22Rv1 (cell line): ENCODE measurements around the gene RBMS1.

Experiments
- H3K27ac ChIP-seq: fragments of 450-650 bp; 2 replicates; pipeline ENCODE4 v1.5.1; 2017
- ZFX ChIP-seq: fragments of 450-650 bp; IDR thresholded peaks from 2 replicates; pipeline ENCODE4 v1.6.1; 2017; ENCODE audit warnings: antibody characterized with exemption, borderline replicate concordance
- TF ChIP-seq, protein P1 (sequence below): fragments of 450-650 bp; IDR thresholded peaks from 2 replicates; pipeline ENCODE4 v1.5.1; 2017; ENCODE audit warnings: mild to moderate bottlenecking

RBMS1 gene

DNA sequence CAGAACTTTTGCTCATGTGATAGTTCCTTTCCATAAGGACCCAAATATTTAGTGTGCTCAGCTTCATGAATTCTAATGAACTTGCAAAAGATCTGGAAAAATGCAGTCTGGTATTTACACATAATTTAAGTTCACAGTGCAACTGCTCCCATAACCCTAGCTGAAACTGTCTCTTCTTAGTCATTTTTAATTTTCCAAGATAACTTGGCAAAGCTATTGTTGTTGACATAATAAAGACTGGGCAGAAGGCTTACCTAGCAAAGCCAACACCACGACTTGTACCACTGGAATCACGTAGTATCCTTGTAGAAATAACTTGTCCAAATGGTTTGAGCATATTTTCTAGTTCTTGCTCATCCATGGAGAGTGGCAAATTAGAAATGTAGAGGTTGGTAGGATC lies 190.5 kb downstream of the RBMS1 start:
- TF ChIP-seq ZFX, result no peak
- TF ChIP-seq, protein P1, sequence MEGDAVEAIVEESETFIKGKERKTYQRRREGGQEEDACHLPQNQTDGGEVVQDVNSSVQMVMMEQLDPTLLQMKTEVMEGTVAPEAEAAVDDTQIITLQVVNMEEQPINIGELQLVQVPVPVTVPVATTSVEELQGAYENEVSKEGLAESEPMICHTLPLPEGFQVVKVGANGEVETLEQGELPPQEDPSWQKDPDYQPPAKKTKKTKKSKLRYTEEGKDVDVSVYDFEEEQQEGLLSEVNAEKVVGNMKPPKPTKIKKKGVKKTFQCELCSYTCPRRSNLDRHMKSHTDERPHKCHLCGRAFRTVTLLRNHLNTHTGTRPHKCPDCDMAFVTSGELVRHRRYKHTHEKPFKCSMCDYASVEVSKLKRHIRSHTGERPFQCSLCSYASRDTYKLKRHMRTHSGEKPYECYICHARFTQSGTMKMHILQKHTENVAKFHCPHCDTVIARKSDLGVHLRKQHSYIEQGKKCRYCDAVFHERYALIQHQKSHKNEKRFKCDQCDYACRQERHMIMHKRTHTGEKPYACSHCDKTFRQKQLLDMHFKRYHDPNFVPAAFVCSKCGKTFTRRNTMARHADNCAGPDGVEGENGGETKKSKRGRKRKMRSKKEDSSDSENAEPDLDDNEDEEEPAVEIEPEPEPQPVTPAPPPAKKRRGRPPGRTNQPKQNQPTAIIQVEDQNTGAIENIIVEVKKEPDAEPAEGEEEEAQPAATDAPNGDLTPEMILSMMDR, result no peak
- no peak overlapping the region for H3K27ac ChIP-seq

- TF ChIP-seq, protein P1, result no peak
- no peak for TF ChIP-seq ZFX
- no peak overlapping the region for H3K27ac ChIP-seq
Measured at GRCh38 chr2:160301420-160301819, 192.2 kb downstream of the RBMS1 start.

DNA sequence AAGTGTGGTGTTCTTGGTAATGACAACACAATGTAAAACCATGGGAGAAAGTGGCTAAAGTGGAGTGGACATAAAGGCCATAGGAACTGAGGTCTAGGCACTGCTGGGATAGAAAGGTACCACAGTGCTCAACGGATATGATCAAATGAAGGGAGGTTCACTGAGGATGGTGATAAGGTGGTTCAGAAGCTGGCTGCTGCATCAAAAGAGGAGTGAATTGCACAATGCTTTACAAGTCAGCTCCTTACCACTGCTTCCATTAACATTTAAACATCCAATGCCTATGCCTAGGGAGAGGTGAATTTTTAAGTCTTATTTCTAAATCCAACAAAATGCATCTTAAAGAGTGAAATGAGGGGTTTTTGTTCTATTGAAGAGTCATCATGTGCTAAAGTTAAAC lies 193.4 kb downstream of the RBMS1 start:
- no peak overlapping the region for H3K27ac ChIP-seq
- TF ChIP-seq, protein P1, result no peak
- no peak for TF ChIP-seq ZFX

GRCh38 chr2:160299540-160299939 lies 194.1 kb downstream of the RBMS1 start:
- no peak for TF ChIP-seq ZFX
- TF ChIP-seq, protein P1, result no peak
- no peak overlapping the region for H3K27ac ChIP-seq

- no peak for TF ChIP-seq ZFX
- H3K27ac ChIP-seq, result no peak overlapping the region
Measured at GRCh38 chr2:160298960-160299359, 194.6 kb downstream of the RBMS1 start.

- no peak for TF ChIP-seq ZFX
- TF ChIP-seq, protein P1, result no peak
- no peak overlapping the region for H3K27ac ChIP-seq
Measured at GRCh38 chr2:160295519-160296207, 197.9 kb downstream of the RBMS1 start.

GRCh38 chr2:160294889-160295288 lies 198.7 kb downstream of the RBMS1 start:
- no peak overlapping the region for H3K27ac ChIP-seq
- TF ChIP-seq, protein P1, result no peak
- TF ChIP-seq ZFX, result no peak
